Fibroblast of lung (primary cell): ENCODE measurements around the gene LOXHD1.

Source experiments
- EZH2 ChIP-seq: IDR thresholded peaks from 2 replicates; pipeline ENCODE4 v1.5.1; 2012; ENCODE audit warnings: low read length, control low read depth, mild to moderate bottlenecking; ENCODE audit errors: missing control alignments
- TF ChIP-seq, protein P1 (sequence below), 2 donors: IDR thresholded peaks in 1 of 2; conservative IDR thresholded peaks in 1 of 2; 1 replicate in 1 of 2; 2 replicates in 1 of 2; pipeline ENCODE4 v1.5.1; 2011 to 2012; ENCODE audit warnings: low read length in 2 of 2, control low read depth in 1 of 2, inconsistent platforms in 1 of 2, low read depth in 1 of 2, mild to moderate bottlenecking in 1 of 2

DNA sequence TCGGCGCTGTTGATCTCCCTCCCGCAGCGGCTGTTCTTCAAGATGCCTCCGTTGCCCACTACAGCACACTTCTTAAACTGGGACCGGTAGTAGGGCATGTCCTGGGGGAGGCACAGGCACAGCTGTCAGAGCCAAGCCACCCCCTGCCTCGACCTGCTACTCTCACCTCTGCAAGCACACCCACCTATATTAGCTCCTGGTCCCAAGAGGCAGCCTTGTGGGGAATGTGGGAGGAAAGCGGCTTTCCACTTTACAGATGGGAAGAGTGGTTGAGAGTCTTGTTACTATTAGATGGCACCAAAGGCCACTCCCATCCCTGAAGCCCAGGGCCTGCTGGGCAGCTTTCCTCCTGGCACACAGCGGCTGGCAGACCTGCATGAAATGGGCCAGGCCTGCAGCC, 29.2 kb upstream of the LOXHD1 start:
- no peak for TF ChIP-seq EZH2
- TF ChIP-seq, protein P1, sequence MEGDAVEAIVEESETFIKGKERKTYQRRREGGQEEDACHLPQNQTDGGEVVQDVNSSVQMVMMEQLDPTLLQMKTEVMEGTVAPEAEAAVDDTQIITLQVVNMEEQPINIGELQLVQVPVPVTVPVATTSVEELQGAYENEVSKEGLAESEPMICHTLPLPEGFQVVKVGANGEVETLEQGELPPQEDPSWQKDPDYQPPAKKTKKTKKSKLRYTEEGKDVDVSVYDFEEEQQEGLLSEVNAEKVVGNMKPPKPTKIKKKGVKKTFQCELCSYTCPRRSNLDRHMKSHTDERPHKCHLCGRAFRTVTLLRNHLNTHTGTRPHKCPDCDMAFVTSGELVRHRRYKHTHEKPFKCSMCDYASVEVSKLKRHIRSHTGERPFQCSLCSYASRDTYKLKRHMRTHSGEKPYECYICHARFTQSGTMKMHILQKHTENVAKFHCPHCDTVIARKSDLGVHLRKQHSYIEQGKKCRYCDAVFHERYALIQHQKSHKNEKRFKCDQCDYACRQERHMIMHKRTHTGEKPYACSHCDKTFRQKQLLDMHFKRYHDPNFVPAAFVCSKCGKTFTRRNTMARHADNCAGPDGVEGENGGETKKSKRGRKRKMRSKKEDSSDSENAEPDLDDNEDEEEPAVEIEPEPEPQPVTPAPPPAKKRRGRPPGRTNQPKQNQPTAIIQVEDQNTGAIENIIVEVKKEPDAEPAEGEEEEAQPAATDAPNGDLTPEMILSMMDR (conservative IDR thresholded peaks at IDR 0.05 in 1 of 2, IDR thresholded peaks at IDR 0.05 in 1 of 2; ENCODE audit: low read depth in 1 of 2, low read length in 2 of 2) = no peak
